Ramos (cell line): ENCODE data around the gene COL7A1.
"Not testable (repeated sequence)": the region's sequence is repeated elsewhere in the genome, so short reads cannot be mapped to it uniquely, and the experiment has no call there.

Experiments used
- in situ Hi-C: fragments of 300-500 bp; cut with MboI; formaldehyde crosslinking; loops from one replicate; pipeline ENCODE4 v1.14.3; 2022; ENCODE audit warnings: low sequenced_read_pairs; ENCODE audit not compliant: unreplicated experiment

Gene COL7A1

DNA sequence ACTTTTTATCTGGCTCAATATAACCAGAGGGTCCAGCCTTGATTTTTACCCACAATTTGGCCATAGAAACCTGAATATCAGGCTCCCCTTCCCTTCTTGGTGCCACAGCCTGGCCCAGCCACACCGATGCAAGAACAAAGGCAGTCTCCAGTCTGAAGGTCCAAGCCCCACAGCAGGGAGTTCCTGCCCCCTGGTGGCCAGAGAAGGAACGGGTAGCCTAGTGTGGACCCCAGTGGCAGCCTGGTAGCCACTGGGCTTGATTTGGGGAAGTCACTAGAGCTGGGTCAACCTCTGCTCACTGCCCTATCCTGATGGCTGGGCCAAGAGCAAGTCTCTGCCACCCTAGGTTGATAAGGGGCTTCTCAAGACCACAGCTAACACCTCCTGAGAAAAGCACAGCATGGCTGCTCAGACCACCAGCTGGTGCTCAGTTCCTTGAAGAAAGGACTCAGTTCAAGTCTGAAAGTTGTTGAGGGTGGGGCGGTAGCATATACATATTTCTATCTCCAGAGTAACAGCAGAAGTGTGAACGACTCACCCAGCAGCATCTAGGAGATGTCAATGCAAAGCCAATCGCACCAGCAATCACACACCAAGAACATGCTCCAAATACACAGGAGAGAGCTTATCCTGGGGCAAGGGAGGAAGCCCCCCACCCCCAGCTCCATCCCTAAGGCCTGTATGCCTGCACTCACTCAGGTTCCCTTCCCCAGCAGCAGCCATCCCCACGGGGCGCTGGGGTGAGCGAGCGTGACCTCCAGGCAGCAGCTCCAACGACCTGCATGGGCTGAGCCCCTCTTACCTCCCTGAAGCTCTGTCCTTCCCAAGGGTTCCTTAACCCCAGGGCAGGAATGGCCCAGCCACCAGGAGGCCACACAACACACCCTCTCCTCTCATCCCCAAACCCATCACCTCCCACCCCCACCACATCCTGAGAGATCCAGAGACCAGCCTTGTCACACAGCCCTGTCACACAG lies 46.1 kb downstream of the COL7A1 start:
- in situ Hi-C loops, result loop anchor here (10.0 kb wide), 1 partner anchor 144 kb away; no protein-coding TSS in a partner anchor

DNA sequence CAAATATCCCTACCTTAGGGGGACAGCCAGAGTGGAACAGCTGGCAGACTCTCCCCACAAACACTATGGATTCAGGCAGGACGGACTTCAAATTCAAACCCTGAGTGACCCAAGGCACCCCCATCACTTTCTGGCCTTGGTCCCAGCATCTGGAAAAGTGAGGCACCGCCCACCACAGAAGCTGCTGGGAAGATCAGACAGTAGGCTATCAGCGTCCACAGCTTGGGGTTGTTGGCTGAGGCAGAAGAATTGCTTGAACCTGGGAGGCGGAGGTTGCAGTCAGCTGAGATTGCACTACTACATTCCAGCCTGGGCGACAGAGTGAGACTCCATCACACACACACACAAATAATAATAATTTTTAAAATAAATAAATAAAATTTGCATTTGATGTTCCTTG lies 47.0 kb downstream of the COL7A1 start:
- in situ Hi-C loops, result loop anchor here (10.0 kb wide), 1 partner anchor 143 kb away; no protein-coding TSS in a partner anchor

DNA sequence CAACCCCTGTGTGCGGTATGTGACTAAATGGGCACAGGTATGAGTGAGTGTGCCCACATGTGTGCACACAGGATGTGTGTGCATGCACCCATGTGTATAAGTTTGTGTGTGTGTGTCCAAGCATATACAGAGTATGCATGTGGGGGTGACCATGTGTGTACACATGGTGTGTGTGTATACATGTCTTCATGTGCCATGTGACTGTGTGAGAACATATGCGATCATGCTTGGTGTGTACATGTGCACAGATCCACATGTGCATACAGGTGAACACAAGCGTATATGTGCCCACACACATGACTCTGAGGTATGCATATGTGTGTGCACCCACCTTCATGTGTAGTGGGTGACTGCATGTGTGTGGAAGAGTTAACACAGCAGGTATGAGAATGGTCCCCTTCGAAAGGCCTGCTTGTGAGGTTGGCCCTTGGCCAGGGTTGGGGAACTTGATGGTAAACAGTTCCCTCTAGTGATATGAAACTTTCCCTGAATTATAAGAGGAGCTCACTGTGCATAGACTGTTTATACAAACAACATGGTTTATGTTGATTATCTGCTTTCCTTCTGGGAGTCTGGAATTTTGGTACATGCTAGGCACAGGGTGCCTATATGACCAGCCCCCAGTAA lies 48.8 kb downstream of the COL7A1 start:
- in situ Hi-C loops, result loop anchor here (10.0 kb wide), 1 partner anchor 142 kb away; no protein-coding TSS in a partner anchor

DNA sequence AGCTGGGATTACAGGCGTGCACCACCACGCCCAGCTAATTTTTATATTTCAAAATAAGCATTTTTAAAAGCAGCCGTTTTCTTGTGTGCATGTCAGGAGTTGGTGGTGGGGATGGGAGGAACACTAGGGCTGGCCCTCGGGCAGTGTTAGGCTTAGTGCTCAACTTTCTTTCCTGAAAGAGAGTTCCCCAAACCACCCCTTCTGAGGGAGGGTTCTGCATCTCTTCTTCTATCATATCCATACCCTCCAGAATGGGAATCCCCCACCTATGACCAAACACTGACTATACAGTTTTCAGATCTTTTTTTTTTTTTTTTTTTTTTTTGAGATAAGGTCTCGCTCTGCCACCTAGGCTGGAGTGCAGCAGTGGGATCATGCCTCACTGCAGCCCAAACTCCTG lies 51.0 kb downstream of the COL7A1 start:
- in situ Hi-C loops, result loop anchor here (10.0 kb wide), 1 partner anchor 139 kb away; no protein-coding TSS in a partner anchor

DNA sequence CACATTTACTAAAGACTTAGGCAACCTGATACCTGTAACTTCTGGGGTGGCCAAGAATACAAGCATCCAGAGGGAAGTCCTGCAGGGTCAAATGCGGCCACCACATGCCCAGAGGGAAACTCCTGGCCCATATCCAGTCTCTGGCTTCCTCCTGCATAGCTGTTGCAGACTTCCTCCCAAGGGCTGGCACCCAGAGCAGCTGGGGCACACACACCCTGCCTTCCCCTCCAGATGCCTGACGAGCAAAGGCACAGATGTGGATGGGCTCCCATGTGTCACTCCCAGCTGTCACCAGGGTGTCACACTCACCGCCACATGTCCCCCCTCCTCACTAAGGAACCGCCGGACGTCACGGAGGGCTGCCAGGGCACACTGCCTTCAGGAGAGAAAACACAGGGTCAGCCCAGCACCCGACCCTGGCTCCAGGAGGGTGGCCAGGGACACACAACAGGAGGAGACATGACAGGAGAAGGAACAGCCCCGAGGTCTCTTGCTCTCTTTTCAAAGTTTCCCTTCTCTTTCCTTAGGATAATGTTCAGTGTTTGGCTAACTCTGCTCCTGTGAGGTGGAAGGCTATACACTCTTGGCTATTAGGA lies 51.8 kb downstream of the COL7A1 start:
- in situ Hi-C loops, result loop anchor here (10.0 kb wide), 1 partner anchor 139 kb away; no protein-coding TSS in a partner anchor

DNA sequence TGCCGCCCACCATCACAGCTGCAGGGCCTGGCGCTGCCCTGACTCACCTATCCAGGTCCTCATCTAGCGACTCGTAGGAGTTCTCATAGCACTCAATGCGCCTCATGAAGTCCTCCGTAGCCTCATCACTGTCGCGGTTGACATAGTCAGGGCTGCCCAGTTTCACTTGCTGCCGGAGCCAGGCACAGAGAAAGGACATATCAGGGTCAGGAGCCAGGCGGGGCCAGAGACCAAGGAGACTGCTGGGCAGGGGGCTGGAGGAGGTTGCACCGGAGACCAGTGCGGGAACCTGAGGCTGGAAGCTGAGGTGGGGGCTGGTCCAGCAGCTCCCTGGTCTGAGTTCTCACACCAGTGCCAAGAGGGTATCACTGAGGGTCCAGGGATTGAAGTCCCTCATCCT lies 56.7 kb downstream of the COL7A1 start:
- in situ Hi-C loops, result no loop called here

DNA sequence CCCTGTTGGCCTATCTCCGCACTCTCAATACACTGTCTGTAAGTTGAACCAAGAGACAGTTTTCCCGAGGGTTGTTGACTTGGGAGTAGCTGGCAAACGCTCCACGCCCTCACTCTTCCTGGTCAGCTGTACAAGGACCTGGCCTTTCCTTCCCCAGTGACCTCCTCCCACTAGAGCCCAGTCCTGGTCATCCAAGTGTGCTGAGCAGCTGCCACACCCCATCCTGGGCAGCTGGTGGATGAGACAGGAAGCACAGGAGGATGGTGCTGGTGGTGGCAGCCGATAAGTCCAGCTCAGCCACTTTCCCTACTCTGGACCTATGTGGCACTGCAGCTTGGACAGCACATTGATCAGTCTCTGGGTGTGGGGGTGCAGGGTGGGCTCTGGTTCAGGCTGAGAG lies 58.3 kb downstream of the COL7A1 start:
- in situ Hi-C loops, result no loop called here

DNA sequence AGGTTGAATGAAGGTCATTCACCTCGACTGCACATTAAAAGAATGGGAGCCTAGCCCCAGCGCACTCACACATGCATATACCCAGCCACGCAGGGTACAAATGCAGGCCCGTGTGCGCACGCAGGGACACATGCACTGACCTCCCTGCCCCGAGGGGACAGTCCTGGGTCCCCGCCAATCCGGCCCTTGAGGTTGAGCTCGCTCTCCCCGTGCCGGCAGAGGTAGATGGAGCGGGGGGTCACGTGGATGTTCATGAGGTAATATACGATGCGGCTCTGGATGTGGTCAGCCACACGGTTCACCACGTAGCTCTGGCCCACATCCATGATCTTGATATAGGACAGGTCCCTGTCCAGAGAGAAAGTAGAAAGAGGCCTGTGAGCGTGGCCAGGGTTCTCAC lies 59.0 kb downstream of the COL7A1 start:
- in situ Hi-C loops, result no loop called here

DNA sequence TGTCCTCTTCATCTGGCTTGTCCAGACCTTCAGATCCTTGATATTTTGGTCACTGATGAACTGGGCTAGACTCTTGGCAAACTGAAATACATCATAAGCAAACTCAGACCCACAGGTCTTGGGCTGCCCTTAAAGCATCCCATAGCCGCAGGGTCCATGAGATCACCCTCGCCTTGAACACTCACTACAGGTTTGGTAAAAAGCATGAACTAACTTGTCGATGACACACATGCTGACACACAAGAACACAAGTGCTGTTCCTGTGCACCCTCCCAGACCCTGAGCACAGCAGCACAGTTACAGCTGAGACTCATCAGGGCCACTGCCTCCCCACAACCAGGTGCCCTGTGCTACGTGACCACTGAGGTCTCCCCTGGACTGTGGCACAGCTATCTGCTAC lies 59.6 kb downstream of the COL7A1 start:
- in situ Hi-C loops, result no loop called here

DNA sequence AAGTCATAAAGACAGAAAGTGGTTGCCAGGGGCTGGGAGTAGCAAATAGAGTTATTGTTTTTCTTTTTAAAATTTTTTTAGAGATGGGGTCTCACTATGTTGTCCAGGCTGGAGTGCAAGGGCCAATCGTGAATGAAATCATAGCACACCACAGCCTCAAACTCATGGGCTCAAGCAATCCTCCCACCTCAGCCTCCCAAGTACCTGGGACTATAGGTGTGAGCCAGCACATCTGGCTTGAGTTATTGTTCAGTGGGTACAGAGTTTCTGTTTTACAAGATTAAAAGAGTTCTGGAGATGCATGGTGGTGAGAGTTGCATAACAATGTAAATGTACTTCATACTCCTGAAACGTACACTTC lies 62.2 kb downstream of the COL7A1 start:
- in situ Hi-C loops, result no loop called here

DNA sequence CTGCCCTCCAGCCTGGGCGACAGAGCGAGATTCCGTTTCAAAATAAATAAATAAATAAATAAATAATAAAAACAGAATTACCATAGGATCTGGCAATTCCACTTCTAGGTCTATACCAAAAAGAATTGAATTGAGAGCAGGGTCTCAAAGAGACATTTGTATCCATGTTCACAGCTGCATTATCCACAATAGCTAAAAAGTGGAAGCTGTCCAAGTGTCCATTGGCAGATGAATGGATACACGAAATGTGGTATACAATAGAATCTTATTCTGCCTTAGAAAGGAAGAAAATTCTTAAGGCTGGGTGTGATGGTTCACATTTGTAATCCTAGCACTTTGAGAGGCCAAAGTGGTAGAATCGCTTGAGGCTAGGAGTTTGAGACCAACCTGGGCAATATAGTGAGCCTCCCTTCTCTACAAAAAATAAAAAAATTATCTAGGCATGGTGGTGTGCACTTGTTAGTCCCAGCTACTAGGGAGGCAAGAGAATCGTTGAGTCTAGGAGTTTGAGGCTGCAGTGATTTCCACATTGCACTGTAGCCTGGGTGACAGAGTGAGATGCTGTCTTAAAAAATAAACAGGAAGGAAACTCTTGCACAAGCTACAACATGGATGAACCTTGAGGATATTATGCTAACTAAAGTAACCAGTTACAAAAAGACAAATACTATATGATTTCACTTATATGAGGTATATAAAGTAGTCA lies 62.7 kb downstream of the COL7A1 start:
- in situ Hi-C loops, result no loop called here

DNA sequence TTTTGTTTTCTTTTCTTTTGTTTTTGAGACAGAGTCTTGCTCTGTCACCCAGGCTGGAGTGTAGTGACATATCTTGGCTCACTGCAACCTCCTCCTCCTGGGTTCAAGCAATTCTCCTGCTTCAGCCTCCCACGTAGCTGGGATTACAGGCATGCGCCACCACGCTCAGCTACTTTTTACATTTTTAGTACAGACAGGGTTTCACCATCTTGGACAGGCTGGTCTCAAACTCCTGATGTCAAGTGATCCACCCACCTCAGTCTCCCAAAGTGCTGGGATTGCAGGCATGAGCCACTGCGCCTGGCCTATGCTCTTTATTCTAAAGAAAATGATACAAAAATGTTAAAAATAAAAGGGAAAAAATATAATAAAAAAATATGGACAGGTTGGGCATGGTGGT lies 64.4 kb downstream of the COL7A1 start:
- in situ Hi-C loops, result not testable (repeated sequence)

DNA sequence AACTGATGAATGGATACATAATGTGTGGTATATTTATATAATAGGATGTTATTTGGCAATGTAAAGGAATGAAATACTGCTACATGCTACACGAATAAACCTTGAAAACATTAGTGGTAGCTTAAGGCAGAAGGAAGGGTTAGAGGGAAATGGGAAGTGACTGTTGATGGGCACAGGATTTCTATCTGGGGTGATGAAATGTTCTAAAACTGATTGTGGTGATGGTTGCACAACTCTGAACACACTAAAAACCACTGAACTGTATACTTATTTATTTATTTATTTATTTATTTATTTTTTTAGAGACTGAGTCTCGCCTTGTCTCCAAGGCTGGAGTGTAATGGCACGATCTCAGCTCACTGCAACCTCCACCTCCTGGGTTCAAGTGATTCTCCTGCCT lies 66.4 kb downstream of the COL7A1 start:
- in situ Hi-C loops, result no loop called here

DNA sequence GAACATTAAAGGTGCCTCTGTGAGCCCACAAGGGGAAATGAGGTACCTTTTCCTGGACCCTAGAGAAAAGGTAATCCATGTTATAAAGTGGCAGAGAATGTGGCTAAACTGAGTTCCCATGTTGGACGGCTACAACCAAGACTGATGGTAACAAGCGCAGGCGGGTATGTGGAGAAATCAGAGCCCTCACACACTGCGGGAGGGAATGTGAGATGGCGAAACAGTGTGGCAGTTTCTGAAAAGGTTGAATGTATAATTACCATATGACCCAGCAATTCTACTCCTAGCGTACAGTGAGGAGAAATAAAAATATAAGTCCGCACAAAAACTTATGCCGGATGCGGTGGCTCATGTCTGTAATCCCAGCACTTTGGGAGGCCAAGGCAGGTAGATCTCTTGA lies 67.1 kb downstream of the COL7A1 start:
- in situ Hi-C loops, result no loop called here

DNA sequence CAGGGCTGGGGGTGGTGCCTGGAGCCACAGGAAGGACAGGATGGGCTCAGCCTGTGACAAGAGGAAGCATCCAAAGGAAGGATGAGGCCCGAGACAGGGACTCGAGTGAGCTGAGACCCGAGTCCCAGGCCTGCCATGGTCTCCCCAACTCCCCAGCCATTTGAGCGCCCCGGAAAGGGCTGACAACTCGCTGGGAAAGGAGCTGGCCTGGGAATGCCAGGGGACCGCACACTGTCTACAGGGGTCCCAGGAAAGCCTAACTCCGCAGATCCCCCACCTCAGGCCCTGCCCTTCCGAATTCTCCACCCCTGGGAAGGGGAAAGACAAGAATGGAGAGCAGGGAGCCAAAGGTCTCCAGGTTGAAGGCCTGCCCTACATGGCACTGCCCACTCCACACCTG lies 70.2 kb downstream of the COL7A1 start:
- in situ Hi-C loops, result no loop called here

DNA sequence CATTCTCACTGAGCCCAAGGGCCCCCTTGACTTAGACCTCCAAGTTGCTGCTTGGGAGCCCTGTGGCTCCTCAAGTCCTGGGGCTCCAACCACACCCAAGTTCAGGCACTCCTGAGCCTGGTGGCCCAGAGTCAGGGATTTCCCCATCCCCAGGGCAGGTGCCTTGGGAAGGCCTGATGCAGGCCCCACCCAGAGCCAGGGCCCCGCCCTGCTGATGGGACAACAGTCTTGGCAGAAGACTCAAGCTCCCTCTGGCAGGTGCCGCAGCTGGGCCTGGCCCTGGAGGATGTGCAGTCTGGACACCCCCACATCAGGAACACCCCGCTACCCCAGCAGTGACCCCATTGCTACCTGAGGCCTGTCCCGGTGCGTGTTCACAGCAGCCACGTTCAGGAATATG lies 73.5 kb downstream of the COL7A1 start:
- in situ Hi-C loops, result no loop called here

DNA sequence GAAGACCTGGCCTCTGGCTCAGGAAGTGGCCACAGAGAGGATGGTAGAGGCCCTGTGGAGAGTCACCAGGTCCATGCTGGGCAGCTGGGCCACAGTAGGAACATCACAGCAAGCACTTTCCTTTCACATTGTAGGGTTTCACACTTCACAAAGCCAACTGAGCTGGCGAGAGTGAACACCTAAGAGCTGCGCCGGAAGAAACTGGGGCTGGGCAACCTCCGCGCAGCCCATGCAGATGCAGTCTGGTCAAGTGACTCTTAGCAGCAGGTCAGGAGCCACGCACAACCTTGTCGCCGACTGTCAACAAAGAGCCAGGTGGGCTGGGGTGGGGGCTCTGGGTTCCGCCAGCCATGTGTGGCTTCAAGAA lies 75.9 kb downstream of the COL7A1 start:
- in situ Hi-C loops, result no loop called here

DNA sequence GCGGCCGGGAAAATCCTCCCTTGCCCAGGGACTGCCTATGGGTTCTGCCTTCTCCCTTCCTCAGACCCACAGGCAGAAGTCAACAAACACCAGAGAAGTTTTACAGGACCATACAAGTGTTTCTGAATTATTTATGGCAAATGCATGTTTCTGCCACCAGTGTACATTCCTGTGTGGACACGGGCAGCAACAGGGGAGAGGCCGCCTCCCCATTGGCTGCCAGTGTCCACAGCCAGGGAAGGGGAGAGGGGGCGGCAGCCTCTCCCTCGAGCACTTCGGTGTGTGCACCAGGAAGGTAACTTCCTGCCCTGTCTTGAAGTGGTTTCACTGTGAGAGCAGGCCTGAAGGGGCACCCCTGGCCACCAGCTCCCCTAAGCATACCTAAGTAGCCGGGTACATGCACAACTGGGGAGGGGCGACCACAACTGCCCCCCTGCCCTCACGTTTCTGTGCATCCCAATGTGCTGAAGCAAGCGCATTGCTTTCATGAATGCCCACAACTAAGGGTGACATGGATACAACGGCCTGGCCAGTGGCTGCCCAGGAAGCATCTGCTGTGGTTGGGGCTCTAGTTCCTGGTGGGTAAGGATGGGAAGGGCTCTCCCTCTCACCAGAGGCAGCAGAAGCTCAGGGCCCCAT lies 76.4 kb downstream of the COL7A1 start:
- in situ Hi-C loops, result no loop called here

DNA sequence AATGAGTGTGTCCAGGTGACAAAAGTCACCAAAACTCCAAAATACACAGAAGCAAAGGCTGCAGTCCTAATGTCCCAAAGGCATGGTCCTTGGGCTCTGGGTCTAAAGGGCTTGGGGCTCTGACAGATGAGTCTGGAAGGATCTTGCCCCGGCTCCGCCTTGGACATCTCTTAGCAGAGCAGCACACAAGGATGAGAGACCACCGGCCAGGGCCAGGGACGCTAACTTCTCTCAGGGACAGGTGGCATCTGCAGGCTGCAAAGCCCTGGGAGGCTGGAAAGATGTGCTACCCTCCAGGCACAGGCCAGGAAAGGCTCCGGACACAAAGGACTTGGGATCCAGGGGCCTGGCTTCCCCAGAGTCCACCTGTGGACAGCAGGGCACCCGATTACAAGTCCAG lies 77.1 kb downstream of the COL7A1 start:
- in situ Hi-C loops, result no loop called here

DNA sequence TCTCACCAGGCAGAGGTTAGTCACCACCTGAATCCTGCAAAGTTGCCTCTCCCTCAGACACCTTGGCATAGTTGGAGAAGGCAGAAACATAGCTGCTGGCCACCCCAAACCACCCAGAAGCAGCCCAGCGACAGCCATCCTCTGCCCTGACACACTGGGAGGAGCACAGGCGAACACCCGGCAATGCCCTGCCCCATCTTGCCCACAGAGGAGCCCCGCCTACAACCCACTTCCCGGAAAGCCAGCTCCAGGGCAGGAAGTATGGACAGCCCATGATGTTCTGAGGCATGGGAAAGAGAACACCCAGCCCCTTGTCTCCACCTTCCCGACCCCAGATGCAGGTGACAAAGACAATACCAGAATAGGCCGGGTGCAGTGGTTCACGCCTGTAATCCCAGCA lies 78.6 kb downstream of the COL7A1 start:
- in situ Hi-C loops, result no loop called here
